Loucy (cell line): ENCODE measurements around the gene ZBTB12.
"Not testable (repeated sequence)": the region's sequence is repeated elsewhere in the genome, so short reads cannot be mapped to it uniquely, and the experiment has no call there.

Experiments used
- H2AFZ ChIP-seq: fragments of 200-600 bp; sonication (generic); 2 replicates; pipeline ENCODE4 v1.6.0; 2016; ENCODE audit warnings: antibody characterized with exemption, mild to moderate bottlenecking, low read length, moderate library complexity
- H3F3A ChIP-seq: fragments of 200-600 bp; 2 replicates; pipeline ENCODE4 v1.6.0; 2016; ENCODE audit warnings: antibody characterized with exemption, low read depth, mild to moderate bottlenecking
- H3K27me3 ChIP-seq: fragments of 200-600 bp; sonication (generic); 2 replicates; pipeline ENCODE4 v1.6.1; 2014; ENCODE audit warnings: low read length, mild to moderate bottlenecking; ENCODE audit not compliant: insufficient read depth, poor library complexity, severe bottlenecking
- H3K36me3 ChIP-seq: fragments of 200-600 bp; sonication (generic); 2 replicates; pipeline ENCODE4 v1.6.1; 2016; ENCODE audit warnings: low read length; ENCODE audit not compliant: insufficient read depth
- H3K4me1 ChIP-seq: fragments of 200-600 bp; sonication (generic); 2 replicates; pipeline ENCODE4 v1.5.1; 2014; ENCODE audit warnings: low read length, mild to moderate bottlenecking; ENCODE audit not compliant: insufficient read depth, poor library complexity, severe bottlenecking
- H3K4me2 ChIP-seq: fragments of 200-600 bp; sonication (generic); 2 replicates; pipeline ENCODE4 v1.6.0; 2014; ENCODE audit warnings: antibody characterized with exemption, low read length, low read depth, mild to moderate bottlenecking; ENCODE audit not compliant: poor library complexity, severe bottlenecking
- H3K4me3 ChIP-seq: fragments of 200-600 bp; sonication (generic); 2 replicates; pipeline ENCODE4 v1.5.1; 2014; ENCODE audit warnings: low read length, mild to moderate bottlenecking, mixed read lengths; ENCODE audit not compliant: poor library complexity, severe bottlenecking
- H3K79me2 ChIP-seq: fragments of 200-600 bp; sonication (generic); 2 replicates; pipeline ENCODE4 v1.6.1; 2014; ENCODE audit warnings: low read length; ENCODE audit not compliant: insufficient read depth
- H3K9ac ChIP-seq: fragments of 200-600 bp; sonication (generic); 2 replicates; pipeline ENCODE4 v1.6.0; 2014; ENCODE audit warnings: mild to moderate bottlenecking, low read depth, low read length, moderate library complexity; ENCODE audit not compliant: poor library complexity, severe bottlenecking
- H3K9me2 ChIP-seq: fragments of 200-600 bp; sonication (generic); replicated peaks from 2 replicates; pipeline ENCODE4 v1.6.1; 2016; ENCODE audit warnings: low read depth, low read length, mixed read lengths
- H3K9me3 ChIP-seq: fragments of 200-600 bp; sonication (generic); 2 replicates; pipeline ENCODE4 v1.6.1; 2014; ENCODE audit warnings: mild to moderate bottlenecking, antibody characterized with exemption, low read length, low read depth; ENCODE audit not compliant: insufficient read depth
- H4K20me1 ChIP-seq: fragments of 200-600 bp; sonication (generic); 2 replicates; pipeline ENCODE4 v1.6.0; 2014; ENCODE audit warnings: antibody characterized with exemption, low read length, mild to moderate bottlenecking; ENCODE audit not compliant: insufficient read depth, poor library complexity, severe bottlenecking
- CTCF ChIP-seq: fragments of 200-600 bp; sonication (generic); conservative IDR thresholded peaks from 2 replicates; pipeline ENCODE4 v1.5.1; 2014; ENCODE audit warnings: mild to moderate bottlenecking, antibody characterized with exemption, low read length
- EZH2phosphoT487 ChIP-seq: fragments of 200-600 bp; IDR thresholded peaks from 2 replicates; pipeline ENCODE4 v1.6.1; 2018; ENCODE audit warnings: antibody characterized with exemption, mild to moderate bottlenecking, moderate library complexity, borderline replicate concordance

ZBTB12 gene

GRCh38 chr6:31859923-31860322 lies 42.0 kb downstream of the ZBTB12 start:
- H3F3A ChIP-seq = no peaks in the 10 kb centered on the region
- peaks cover 21% of the 10 kb centered on the region for H3K4me1 ChIP-seq
- H3K9me2 ChIP-seq = no peaks in the 10 kb centered on the region
- H3K36me3 ChIP-seq = no peaks in the 10 kb centered on the region
- no peak overlapping the region for H2AFZ ChIP-seq
- H3K79me2 ChIP-seq = peaks cover 15% of the 10 kb centered on the region
- H4K20me1 ChIP-seq = no peaks in the 10 kb centered on the region
- no peak overlapping the region for H3K9ac ChIP-seq
- no peaks in the 10 kb centered on the region for H3K9me3 ChIP-seq
- no peak overlapping the region for H3K4me3 ChIP-seq
- TF ChIP-seq CTCF = no peak
- no peak for TF ChIP-seq EZH2phosphoT487
- no peak overlapping the region for H3K4me2 ChIP-seq
- H3K27me3 ChIP-seq = no peaks in the 10 kb centered on the region

- Histone ChIP-seq H3K36me3 (no peaks in the 10 kb centered on the region), H3K9me3 (no peaks in the 10 kb centered on the region), H3F3A (no peaks in the 10 kb centered on the region), H3K79me2 (peaks cover 8% of the 10 kb centered on the region; the same call in 1 of the 2 replicates), H3K27me3 (no peaks in the 10 kb centered on the region), H3K9me2 (no peaks in the 10 kb centered on the region), H4K20me1 (no peaks in the 10 kb centered on the region), H3K9ac (no peak overlapping the region), H3K4me2 (no peak overlapping the region), H3K4me3 (no peak overlapping the region), H3K4me1 (peaks cover 16% of the 10 kb centered on the region), H2AFZ (no peak overlapping the region)
- TF ChIP-seq EZH2phosphoT487 (no peak), CTCF (no peak)
Measured at GRCh38 chr6:31858707-31859106, 43.2 kb downstream of the ZBTB12 start.

GRCh38 chr6:31857774-31858173 lies 44.1 kb downstream of the ZBTB12 start:
- H3K79me2 ChIP-seq, H4K20me1 ChIP-seq, H3K27me3 ChIP-seq, H3K9me3 ChIP-seq, H3K4me3 ChIP-seq, H3F3A ChIP-seq, H3K9ac ChIP-seq, H3K4me2 ChIP-seq, H3K9me2 ChIP-seq, H3K36me3 ChIP-seq, H2AFZ ChIP-seq: not testable (repeated sequence)
- H3K4me1 ChIP-seq = peaks cover 11% of the 10 kb centered on the region

GRCh38 chr6:31851980-31852718 lies 49.7 kb downstream of the ZBTB12 start:
- H3K79me2 ChIP-seq, H2AFZ ChIP-seq, H3K27me3 ChIP-seq, H3K4me1 ChIP-seq, H3K9ac ChIP-seq, H3K9me2 ChIP-seq, H3K9me3 ChIP-seq, H3K4me2 ChIP-seq, H3F3A ChIP-seq, H3K4me3 ChIP-seq, H4K20me1 ChIP-seq, H3K36me3 ChIP-seq: not testable (repeated sequence)
